ENCODE data around the gene OPRL1.
"Not testable (repeated sequence)": the region's sequence is repeated elsewhere in the genome, so short reads cannot be mapped to it uniquely, and the experiment has no call there.

Gene OPRL1

GRCh38 chr20:64130876-64131275 is 51.0 kb downstream of the OPRL1 start:
- H3K36me3 ChIP-seq (ENCODE audit: control insufficient read depth in 2 of 2, insufficient read depth in 2 of 2, low read length in 2 of 2) = no peaks in the 10 kb centered on the region
- H3K9me3 ChIP-seq (ENCODE audit: control insufficient read depth in 2 of 2, low read length in 2 of 2) = peaks cover 0 to 2% of the 10 kb centered on the region in 2 donors
- H3K27me3 ChIP-seq (ENCODE audit: control insufficient read depth in 1 of 2, insufficient read depth in 2 of 2, low read length in 2 of 2) = peaks cover 5 to 7% of the 10 kb centered on the region in 2 donors

GRCh38 chr20:64131406-64131805 is 51.5 kb downstream of the OPRL1 start:
- Histone ChIP-seq H3K4me1 (ENCODE audit: control insufficient read depth, insufficient read depth, low read length) (no peaks in the 10 kb centered on the region), H3K27ac (ENCODE audit: low read length) (no peak overlapping the region), H3K27me3 (ENCODE audit: control insufficient read depth in 1 of 2, insufficient read depth in 2 of 2, low read length in 2 of 2) (peaks cover 5 to 9% of the 10 kb centered on the region in 2 donors), H3K9ac (ENCODE audit: low read length in 2 of 2) (no peak overlapping the region), H3K9me3 (ENCODE audit: control insufficient read depth in 2 of 2, low read length in 2 of 2) (peaks cover 0 to 2% of the 10 kb centered on the region in 2 donors), H3K36me3 (ENCODE audit: control insufficient read depth in 2 of 2, insufficient read depth in 2 of 2, low read length in 2 of 2) (no peaks in the 10 kb centered on the region), H3K4me3 (ENCODE audit: low read length in 2 of 2) (no peak overlapping the region)

More at GRCh38 chr20:64130876-64131275, 51.0 kb downstream of the OPRL1 start:
- Histone ChIP-seq H3K4me1 (ENCODE audit: control insufficient read depth, insufficient read depth, low read length) (no peaks in the 10 kb centered on the region), H3K4me3 (ENCODE audit: low read length in 2 of 2) (no peak overlapping the region), H3K27ac (ENCODE audit: low read length) (no peak overlapping the region), H3K9ac (ENCODE audit: low read length in 2 of 2) (no peak overlapping the region)

GRCh38 chr20:64133951-64134407 is 54.1 kb downstream of the OPRL1 start:
- no peaks in the 10 kb centered on the region for H3K36me3 ChIP-seq (ENCODE audit: control insufficient read depth in 2 of 2, insufficient read depth in 2 of 2, low read length in 2 of 2)
- H3K27me3 ChIP-seq (ENCODE audit: control insufficient read depth in 1 of 2, insufficient read depth in 2 of 2, low read length in 2 of 2) = peaks cover 5 to 11% of the 10 kb centered on the region in 2 donors
- H3K9ac ChIP-seq (ENCODE audit: low read length in 2 of 2) = no peak overlapping the region
- H3K9me3 ChIP-seq (ENCODE audit: control insufficient read depth in 2 of 2, low read length in 2 of 2) = no peaks in the 10 kb centered on the region
- no peak overlapping the region for H3K4me3 ChIP-seq (ENCODE audit: low read length in 2 of 2)
- H3K4me1 ChIP-seq (ENCODE audit: control insufficient read depth, insufficient read depth, low read length) = no peaks in the 10 kb centered on the region
- no peak overlapping the region for H3K27ac ChIP-seq (ENCODE audit: low read length)

GRCh38 chr20:64134744-64135143 is 54.9 kb downstream of the OPRL1 start:
- not testable (repeated sequence) for H3K4me1 ChIP-seq (ENCODE audit: control insufficient read depth, insufficient read depth, low read length); H3K9ac ChIP-seq (ENCODE audit: low read length in 2 of 2); H3K4me3 ChIP-seq (ENCODE audit: low read length in 2 of 2); H3K9me3 ChIP-seq (ENCODE audit: control insufficient read depth in 2 of 2, low read length in 2 of 2); H3K27me3 ChIP-seq (ENCODE audit: control insufficient read depth in 1 of 2, insufficient read depth in 2 of 2, low read length in 2 of 2); H3K27ac ChIP-seq (ENCODE audit: low read length); H3K36me3 ChIP-seq (ENCODE audit: control insufficient read depth in 2 of 2, insufficient read depth in 2 of 2, low read length in 2 of 2)

- Histone ChIP-seq H3K9ac (ENCODE audit: low read length in 2 of 2) (no peak overlapping the region), H3K36me3 (ENCODE audit: control insufficient read depth in 2 of 2, insufficient read depth in 2 of 2, low read length in 2 of 2) (no peaks in the 10 kb centered on the region), H3K4me1 (ENCODE audit: control insufficient read depth, insufficient read depth, low read length) (no peaks in the 10 kb centered on the region), H3K9me3 (ENCODE audit: control insufficient read depth in 2 of 2, low read length in 2 of 2) (no peaks in the 10 kb centered on the region), H3K27ac (ENCODE audit: low read length) (no peak overlapping the region), H3K27me3 (ENCODE audit: control insufficient read depth in 1 of 2, insufficient read depth in 2 of 2, low read length in 2 of 2) (peaks cover 0 to 9% of the 10 kb centered on the region in 2 donors), H3K4me3 (ENCODE audit: low read length in 2 of 2) (no peak overlapping the region)
Observed at GRCh38 chr20:64136004-64136710, 56.3 kb downstream of the OPRL1 start.

- no peak overlapping the region for H3K4me3 ChIP-seq (ENCODE audit: low read length in 2 of 2)
- no peaks in the 10 kb centered on the region for H3K9me3 ChIP-seq (ENCODE audit: control insufficient read depth in 2 of 2, low read length in 2 of 2)
- no peak overlapping the region for H3K27ac ChIP-seq (ENCODE audit: low read length)
- H3K9ac ChIP-seq (ENCODE audit: low read length in 2 of 2) = no peak overlapping the region
- H3K27me3 ChIP-seq (ENCODE audit: control insufficient read depth in 1 of 2, insufficient read depth in 2 of 2, low read length in 2 of 2) = peaks cover 3 to 10% of the 10 kb centered on the region in 2 donors
- H3K36me3 ChIP-seq (ENCODE audit: control insufficient read depth in 2 of 2, insufficient read depth in 2 of 2, low read length in 2 of 2) = no peaks in the 10 kb centered on the region
- H3K4me1 ChIP-seq (ENCODE audit: control insufficient read depth, insufficient read depth, low read length) = no peaks in the 10 kb centered on the region
Observed at GRCh38 chr20:64137598-64138031, 57.7 kb downstream of the OPRL1 start.

GRCh38 chr20:64138276-64138815 is 58.5 kb downstream of the OPRL1 start:
- no peaks in the 10 kb centered on the region for H3K36me3 ChIP-seq (ENCODE audit: control insufficient read depth in 2 of 2, insufficient read depth in 2 of 2, low read length in 2 of 2)
- no peaks in the 10 kb centered on the region for H3K9me3 ChIP-seq (ENCODE audit: control insufficient read depth in 2 of 2, low read length in 2 of 2)
- H3K4me3 ChIP-seq (ENCODE audit: low read length in 2 of 2) = no peak overlapping the region
- H3K9ac ChIP-seq (ENCODE audit: low read length in 2 of 2) = no peak overlapping the region
- no peak overlapping the region for H3K27ac ChIP-seq (ENCODE audit: low read length)
- H3K27me3 ChIP-seq (ENCODE audit: control insufficient read depth in 1 of 2, insufficient read depth in 2 of 2, low read length in 2 of 2) = peaks cover 6 to 12% of the 10 kb centered on the region in 2 donors
- no peaks in the 10 kb centered on the region for H3K4me1 ChIP-seq (ENCODE audit: control insufficient read depth, insufficient read depth, low read length)

GRCh38 chr20:64139199-64140060 is 59.5 kb downstream of the OPRL1 start:
- no peak overlapping the region for H3K4me3 ChIP-seq (ENCODE audit: low read length in 2 of 2)
- peaks cover 6 to 12% of the 10 kb centered on the region in 2 donors for H3K27me3 ChIP-seq (ENCODE audit: control insufficient read depth in 1 of 2, insufficient read depth in 2 of 2, low read length in 2 of 2)
- H3K4me1 ChIP-seq (ENCODE audit: control insufficient read depth, insufficient read depth, low read length) = no peaks in the 10 kb centered on the region
- no peak overlapping the region for H3K27ac ChIP-seq (ENCODE audit: low read length)
- H3K9ac ChIP-seq (ENCODE audit: low read length in 2 of 2) = no peak overlapping the region
- no peaks in the 10 kb centered on the region for H3K9me3 ChIP-seq (ENCODE audit: control insufficient read depth in 2 of 2, low read length in 2 of 2)
- no peaks in the 10 kb centered on the region for H3K36me3 ChIP-seq (ENCODE audit: control insufficient read depth in 2 of 2, insufficient read depth in 2 of 2, low read length in 2 of 2)

- Histone ChIP-seq H3K27me3 (ENCODE audit: control insufficient read depth in 1 of 2, insufficient read depth in 2 of 2, low read length in 2 of 2) (peaks cover 6 to 12% of the 10 kb centered on the region in 2 donors), H3K36me3 (ENCODE audit: control insufficient read depth in 2 of 2, insufficient read depth in 2 of 2, low read length in 2 of 2) (no peaks in the 10 kb centered on the region), H3K9me3 (ENCODE audit: control insufficient read depth in 2 of 2, low read length in 2 of 2) (peaks cover 0 to 6% of the 10 kb centered on the region in 2 donors), H3K27ac (ENCODE audit: low read length) (no peak overlapping the region), H3K9ac (ENCODE audit: low read length in 2 of 2) (no peak overlapping the region), H3K4me1 (ENCODE audit: control insufficient read depth, insufficient read depth, low read length) (no peaks in the 10 kb centered on the region), H3K4me3 (ENCODE audit: low read length in 2 of 2) (no peak overlapping the region)
Observed at GRCh38 chr20:64140061-64140931, 60.4 kb downstream of the OPRL1 start.

- Histone ChIP-seq H3K36me3 (ENCODE audit: control insufficient read depth in 2 of 2, insufficient read depth in 2 of 2, low read length in 2 of 2) (no peaks in the 10 kb centered on the region), H3K27ac (ENCODE audit: low read length) (no peak overlapping the region), H3K9me3 (ENCODE audit: control insufficient read depth in 2 of 2, low read length in 2 of 2) (peaks cover 0 to 9% of the 10 kb centered on the region in 2 donors), H3K4me1 (ENCODE audit: control insufficient read depth, insufficient read depth, low read length) (no peaks in the 10 kb centered on the region), H3K9ac (ENCODE audit: low read length in 2 of 2) (no peak overlapping the region), H3K27me3 (ENCODE audit: control insufficient read depth in 1 of 2, insufficient read depth in 2 of 2, low read length in 2 of 2) (peaks cover 9 to 10% of the 10 kb centered on the region in 2 donors), H3K4me3 (ENCODE audit: low read length in 2 of 2) (no peak overlapping the region)
Observed at GRCh38 chr20:64140956-64141355, 61.1 kb downstream of the OPRL1 start.
